ENCODE results near the gene SMIM36.
"Not testable (repeated sequence)": the region's sequence is repeated elsewhere in the genome, so short reads cannot be mapped to it uniquely, and the experiment has no call there.

SMIM36 gene

DNA sequence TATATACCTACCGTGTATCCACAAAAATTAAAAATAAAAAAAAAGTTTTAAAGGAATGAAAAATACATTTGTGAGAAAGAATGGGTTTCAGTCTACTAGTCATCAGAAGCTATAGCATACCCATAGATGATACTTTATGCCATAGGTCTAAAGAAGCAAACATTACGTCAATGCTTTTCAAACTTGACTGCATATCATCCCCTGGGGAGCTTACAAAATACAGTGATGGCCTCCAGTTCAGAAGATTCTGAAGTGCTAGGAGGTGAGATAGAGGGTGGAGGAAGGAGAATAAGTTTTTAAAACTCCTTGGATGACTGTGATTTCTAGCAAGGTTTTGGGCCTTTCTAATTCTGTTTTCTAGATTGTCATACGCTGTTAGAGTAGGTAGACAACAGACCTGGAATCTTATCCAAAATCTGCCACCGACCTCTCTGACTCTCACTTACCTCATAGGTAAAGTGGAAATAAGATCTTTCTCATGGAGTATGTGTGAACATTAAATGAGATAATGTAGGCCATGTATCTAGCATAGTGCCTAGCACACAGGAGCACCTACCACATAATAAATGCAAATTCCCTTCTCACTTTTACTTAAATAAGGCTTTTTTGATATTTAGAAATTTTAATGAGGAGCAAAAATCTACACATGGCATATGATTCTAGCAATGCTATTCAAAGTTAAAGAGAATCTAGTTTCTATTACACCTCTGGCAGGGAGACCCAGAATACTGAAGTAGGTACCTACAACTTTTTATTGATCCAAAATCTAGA is 102.0 kb downstream of the SMIM36 start:
- Histone ChIP-seq H3K9me3 (ENCODE audit: control insufficient read depth, low read length) (no peaks in the 10 kb centered on the region), H3K27ac (ENCODE audit: low read depth, low read length, severe bottlenecking) (no peak overlapping the region), H3K4me3 (ENCODE audit: extremely low read depth, insufficient read depth, low read length, poor library complexity, severe bottlenecking) (no peak overlapping the region), H3K4me1 (ENCODE audit: control insufficient read depth, insufficient read depth, low read length, poor library complexity, severe bottlenecking) (no peaks in the 10 kb centered on the region), H3K36me3 (ENCODE audit: control insufficient read depth, insufficient read depth, low read length) (peaks cover 88% of the 10 kb centered on the region)
- WGBS, 2 experiments (ENCODE audit: insufficient coverage in 2 of 2), result 100% methylated on average over 1 of the region's 4 CpGs

DNA sequence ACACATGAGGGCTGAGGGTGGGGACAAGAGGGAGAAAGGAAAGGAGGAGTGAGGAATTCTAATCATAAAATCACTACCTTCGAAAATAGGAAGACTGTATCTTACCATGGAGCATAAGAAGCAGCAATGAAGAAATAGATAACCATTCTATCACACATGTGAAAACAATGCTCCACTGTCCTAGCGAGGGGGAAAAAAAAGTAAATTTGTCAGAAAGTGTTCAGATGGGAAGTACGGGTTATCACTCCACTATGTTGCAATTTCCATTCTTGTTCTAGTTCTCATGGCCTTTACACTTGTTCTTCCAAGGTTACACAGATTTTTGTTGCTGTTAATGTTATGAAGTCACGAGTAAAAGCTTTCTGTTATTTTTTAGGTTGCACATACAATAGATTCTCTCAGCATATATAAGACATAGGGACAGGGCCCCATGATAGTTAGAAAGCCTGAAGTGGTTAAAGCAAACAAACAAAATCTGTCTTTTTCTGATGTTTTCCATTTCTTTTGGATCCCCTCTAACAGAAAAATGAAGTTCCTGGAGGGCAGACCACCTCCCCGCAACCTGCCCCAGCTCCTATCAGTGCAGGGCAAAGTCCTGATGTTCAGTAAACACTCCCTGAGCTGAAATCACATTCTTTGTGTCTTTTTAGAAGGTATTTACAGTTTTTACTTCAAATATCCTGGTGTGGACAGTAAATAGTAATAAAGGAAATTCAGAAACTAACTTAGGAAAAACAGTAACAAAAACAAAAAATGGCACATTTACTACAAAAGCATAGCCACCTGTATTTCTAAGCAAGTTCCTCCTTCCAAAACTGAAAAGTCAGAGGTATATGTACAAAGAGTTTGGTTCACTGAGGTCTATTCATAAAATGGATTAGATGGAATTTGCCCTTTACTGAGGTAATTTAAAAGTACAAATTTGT is 103.3 kb downstream of the SMIM36 start:
- peaks cover 88% of the 10 kb centered on the region for H3K36me3 ChIP-seq (ENCODE audit: control insufficient read depth, insufficient read depth, low read length)
- 100% methylated on average over 2 of the region's 5 CpGs; no CpG with 5 or more reads in 1 of the 2 experiments for WGBS, 2 experiments (ENCODE audit: insufficient coverage in 2 of 2)
- no peak overlapping the region for H3K4me3 ChIP-seq (ENCODE audit: extremely low read depth, insufficient read depth, low read length, poor library complexity, severe bottlenecking)
- H3K27ac ChIP-seq (ENCODE audit: low read depth, low read length, severe bottlenecking), result no peak overlapping the region
- H3K4me1 ChIP-seq (ENCODE audit: control insufficient read depth, insufficient read depth, low read length, poor library complexity, severe bottlenecking), result no peaks in the 10 kb centered on the region
- no peaks in the 10 kb centered on the region for H3K9me3 ChIP-seq (ENCODE audit: control insufficient read depth, low read length)

DNA sequence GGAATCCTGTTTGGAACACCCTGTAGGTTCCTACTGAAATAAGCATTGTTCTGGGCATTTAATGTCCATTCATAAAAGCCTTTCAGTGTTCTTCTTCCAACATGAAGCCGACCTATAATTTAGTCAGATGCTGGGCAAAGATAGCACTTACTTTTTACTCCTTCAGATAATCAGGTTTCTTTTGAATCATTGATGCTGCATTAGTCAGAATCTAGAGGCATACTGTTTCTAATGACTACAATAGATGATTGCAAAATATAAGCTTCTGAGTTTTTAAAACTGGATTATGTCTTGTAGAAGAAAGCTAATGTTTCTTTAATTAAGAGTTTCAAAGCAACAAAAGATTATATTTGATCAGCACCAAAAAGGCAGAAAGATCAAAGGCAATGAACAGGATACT is 105.7 kb downstream of the SMIM36 start:
- H3K4me1 ChIP-seq (ENCODE audit: control insufficient read depth, insufficient read depth, low read length, poor library complexity, severe bottlenecking), result no peaks in the 10 kb centered on the region
- H3K27ac ChIP-seq (ENCODE audit: low read depth, low read length, severe bottlenecking), result no peak overlapping the region
- no peak overlapping the region for H3K4me3 ChIP-seq (ENCODE audit: extremely low read depth, insufficient read depth, low read length, poor library complexity, severe bottlenecking)
- WGBS, 2 experiments (ENCODE audit: insufficient coverage in 2 of 2), result 67% methylated on average over 1 of the region's 1 CpG; no CpG with 5 or more reads in 1 of the 2 experiments
- H3K9me3 ChIP-seq (ENCODE audit: control insufficient read depth, low read length), result no peaks in the 10 kb centered on the region
- peaks cover 84% of the 10 kb centered on the region for H3K36me3 ChIP-seq (ENCODE audit: control insufficient read depth, insufficient read depth, low read length)

DNA sequence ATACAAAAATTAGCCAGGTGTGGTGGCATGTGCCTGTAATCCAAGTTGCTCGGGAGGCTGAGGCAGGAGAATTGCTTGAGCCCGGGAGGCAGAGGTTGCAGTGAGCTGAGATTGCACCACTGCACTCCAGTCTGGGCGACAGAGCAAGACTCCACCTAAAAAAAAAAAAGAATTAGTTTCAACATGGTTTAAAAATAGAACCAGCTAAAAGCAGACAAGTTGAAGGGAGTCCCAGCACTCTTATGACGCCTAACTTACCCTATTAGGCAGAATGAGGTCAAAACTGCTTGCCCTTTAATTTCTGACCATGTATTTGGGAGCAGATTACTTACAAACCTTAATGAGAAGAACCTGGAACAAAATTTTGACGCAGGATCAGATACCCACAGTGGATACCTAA is 107.1 kb downstream of the SMIM36 start:
- H3K9me3 ChIP-seq (ENCODE audit: control insufficient read depth, low read length); H3K4me1 ChIP-seq (ENCODE audit: control insufficient read depth, insufficient read depth, low read length, poor library complexity, severe bottlenecking); H3K27ac ChIP-seq (ENCODE audit: low read depth, low read length, severe bottlenecking); H3K4me3 ChIP-seq (ENCODE audit: extremely low read depth, insufficient read depth, low read length, poor library complexity, severe bottlenecking): not testable (repeated sequence)
- H3K36me3 ChIP-seq (ENCODE audit: control insufficient read depth, insufficient read depth, low read length), result peaks cover 84% of the 10 kb centered on the region
- 100% methylated on average over 1 of the region's 5 CpGs for WGBS, 2 experiments (ENCODE audit: insufficient coverage in 2 of 2)

DNA sequence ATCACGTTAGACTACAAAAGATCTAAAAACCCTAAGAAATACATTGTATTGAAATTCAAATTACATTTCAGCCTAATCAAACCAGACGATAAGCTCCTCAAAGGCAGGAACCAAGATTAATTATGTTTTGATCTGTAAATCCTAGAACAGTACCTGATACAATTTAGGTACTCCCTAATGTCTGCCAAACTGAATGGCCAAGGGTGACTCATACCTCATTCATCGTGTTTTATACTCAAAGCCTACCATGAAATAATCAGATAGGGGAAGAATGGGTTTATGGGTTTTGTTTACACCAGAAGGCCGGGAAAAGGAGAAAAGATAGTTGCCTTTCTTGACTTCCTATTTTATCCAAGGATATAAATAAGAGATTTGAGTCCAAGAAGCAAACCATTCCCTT is 108.9 kb downstream of the SMIM36 start:
- Histone ChIP-seq H3K4me1 (ENCODE audit: control insufficient read depth, insufficient read depth, low read length, poor library complexity, severe bottlenecking) (no peaks in the 10 kb centered on the region), H3K27ac (ENCODE audit: low read depth, low read length, severe bottlenecking) (no peak overlapping the region), H3K9me3 (ENCODE audit: control insufficient read depth, low read length) (no peaks in the 10 kb centered on the region), H3K4me3 (ENCODE audit: extremely low read depth, insufficient read depth, low read length, poor library complexity, severe bottlenecking) (no peak overlapping the region), H3K36me3 (ENCODE audit: control insufficient read depth, insufficient read depth, low read length) (peaks cover 77% of the 10 kb centered on the region)
- 100% methylated on average over 1 of the region's 4 CpGs for WGBS, 2 experiments (ENCODE audit: insufficient coverage in 2 of 2)
